Lower leg skin (tissue), 3 donors: ENCODE data around the gene MGAT3.

Experiments
- CTCF ChIP-seq, 3 donors: fragments of 450-650 bp; IDR thresholded peaks; one replicate each; pipeline ENCODE4 v1.5.1; 2016; ENCODE audit warnings: antibody characterized with exemption in 3 of 3, mild to moderate bottlenecking in 3 of 3, moderate library complexity in 2 of 3
- POLR2A ChIP-seq, 2 donors: fragments of 450-650 bp; IDR thresholded peaks; one replicate each; pipeline ENCODE4 v1.6.1; 2016 to 2017; ENCODE audit warnings: antibody characterized with exemption in 2 of 2, mild to moderate bottlenecking in 1 of 2, moderate library complexity in 1 of 2

GRCh38 chr22:39435616-39436015, 21.2 kb upstream of the MGAT3 start:
- TF ChIP-seq CTCF (IDR thresholded peaks at IDR 0.05) = no peak
- TF ChIP-seq POLR2A (IDR thresholded peaks at IDR 0.05) = no peak
